Measurements from ENCODE around the gene ABHD15. TPM values are rescaled to one million over a fixed set of nuclear protein-coding genes. Genes with fewer than 3 reads are reported as not detected.

ABHD15 gene
- total RNA-seq, 1 donor from 2014 or later = 13.3 TPM

DNA sequence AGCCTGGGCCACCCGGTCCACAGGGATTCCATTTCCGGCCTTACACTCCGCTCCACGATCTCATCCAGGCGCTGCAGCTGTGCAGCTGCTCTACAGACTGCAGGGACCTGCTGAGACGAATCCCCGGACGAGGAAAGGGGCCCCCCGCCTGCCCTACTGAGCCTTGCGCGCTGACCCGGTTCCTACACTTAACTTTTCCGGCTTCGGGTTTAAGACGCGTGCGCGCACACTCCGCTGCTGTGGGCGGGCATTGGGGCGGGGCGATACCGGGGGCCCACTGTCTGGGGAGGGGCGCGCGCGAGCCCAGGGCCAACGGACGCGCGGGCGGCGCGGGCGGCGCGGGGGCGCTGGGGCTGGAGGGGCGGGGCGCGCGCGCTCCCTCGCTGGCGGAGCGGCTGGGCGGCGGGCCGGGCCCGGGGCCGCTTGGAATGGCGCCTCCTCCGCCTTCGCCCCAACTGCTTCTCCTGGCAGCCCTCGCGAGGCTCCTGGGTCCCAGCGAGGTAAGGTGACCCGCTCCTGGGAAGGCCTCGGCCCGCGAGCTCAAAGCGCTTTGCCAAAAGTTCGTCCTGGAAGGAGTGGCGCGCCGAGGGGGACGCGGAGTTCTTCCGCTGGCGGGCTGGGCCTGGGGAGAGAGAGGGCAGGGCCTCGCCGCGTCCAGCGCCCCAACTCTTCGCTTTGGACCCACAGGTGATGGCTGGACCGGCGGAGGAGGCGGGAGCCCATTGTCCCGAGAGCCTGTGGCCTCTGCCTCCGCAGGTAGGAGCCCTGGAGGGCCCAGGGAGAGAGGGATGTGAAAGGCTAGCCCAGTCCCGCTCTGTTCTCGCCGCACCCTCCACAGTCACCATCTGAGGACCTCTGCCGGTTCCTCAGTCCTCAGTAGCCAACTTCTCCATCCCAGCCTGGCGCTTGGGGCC, 1.8 kb upstream of the ABHD15 start, which contains the start of gene TP53I13:
TSS of gene TP53I13 (plus strand) at position 371 of the 914 bp plus-strand sequence. CDS start at position 429, 58 bp downstream.
- peak; percentile 31 to 93 for TF ChIP-seq POLR2AphosphoS5 (IDR thresholded peaks at IDR 0.05; ENCODE audit: insufficient read depth in 1 of 2, low read depth in 1 of 2)
- no peak for TF ChIP-seq CTCF (IDR thresholded peaks at IDR 0.05)
- TF ChIP-seq POLR2A (IDR thresholded peaks at IDR 0.05) = peak in 1 of 2 donors; percentile 80
- Histone ChIP-seq H3K9me3 (no peaks in the 10 kb centered on the region), H3K27me3 (no peaks in the 10 kb centered on the region), H3K4me3 (peak within 1 kb of the TSS; percentile 71 to 83), H3K27ac (peak within 1 kb of the TSS; percentile 91), H3K36me3 (peaks cover 0 to under 1% of the 10 kb centered on the region in 2 donors), H3K4me1 (peaks cover 54% of the 10 kb centered on the region)
- intact Hi-C loops (cut with DNase I) = no loop called here
- peak; percentile 91 to 95 for DNase-seq (ENCODE audit: extremely low spot score in 2 of 2)

GRCh38 chr17:29567554-29568330, 905 bp upstream of the ABHD15 start:
- H3K36me3 ChIP-seq = no peaks in the 10 kb centered on the region
- TF ChIP-seq POLR2AphosphoS5 (IDR thresholded peaks at IDR 0.05; ENCODE audit: insufficient read depth in 1 of 2, low read depth in 1 of 2) (no peak), POLR2A (IDR thresholded peaks at IDR 0.05) (no peak), CTCF (IDR thresholded peaks at IDR 0.05) (peak in 1 of 3 experiments; percentile 17)
- no peaks in the 10 kb centered on the region for H3K27me3 ChIP-seq
- DNase-seq (ENCODE audit: extremely low spot score in 2 of 2) = peak in 1 of 2 donors; percentile 88
- peak overlapping the region; percentile 91 for H3K27ac ChIP-seq
- peaks cover 48% of the 10 kb centered on the region for H3K4me1 ChIP-seq
- intact Hi-C loops (cut with DNase I) = no loop called here
- H3K9me3 ChIP-seq = no peaks in the 10 kb centered on the region
- H3K4me3 ChIP-seq = peak overlapping the region; percentile 71 to 83

DNA sequence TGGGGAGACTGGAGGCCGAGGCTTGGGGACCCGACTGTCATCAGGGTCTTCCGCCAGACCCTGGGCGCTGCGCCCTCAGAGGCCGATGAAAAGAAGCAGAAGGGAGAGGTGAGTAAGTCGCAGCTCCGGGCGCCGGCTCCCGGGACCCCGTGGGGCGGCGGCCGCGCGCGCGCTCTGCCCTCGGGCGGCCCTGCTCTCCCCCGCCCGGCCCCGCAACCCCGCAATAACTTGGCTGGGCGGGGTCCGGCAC, 392 bp upstream of the ABHD15 start:
- DNase-seq (ENCODE audit: extremely low spot score in 2 of 2) = no peak
- TF ChIP-seq CTCF (IDR thresholded peaks at IDR 0.05) = no peak
- TF ChIP-seq POLR2A (IDR thresholded peaks at IDR 0.05) = no peak
- peak overlapping the region; percentile 71 to 83 for H3K4me3 ChIP-seq
- H3K9me3 ChIP-seq = no peaks in the 10 kb centered on the region
- peaks cover 0 to 2% of the 10 kb centered on the region in 2 donors for H3K36me3 ChIP-seq
- peaks cover 43% of the 10 kb centered on the region for H3K4me1 ChIP-seq
- no peaks in the 10 kb centered on the region for H3K27me3 ChIP-seq
- H3K27ac ChIP-seq = peak overlapping the region; percentile 91
- intact Hi-C loops (cut with DNase I) = no loop called here

- no peaks in the 10 kb centered on the region for H3K9me3 ChIP-seq
- H3K36me3 ChIP-seq = peaks cover 0 to 8% of the 10 kb centered on the region in 2 donors
- peak overlapping the region; percentile 71 to 83 for H3K4me3 ChIP-seq
- H3K4me1 ChIP-seq = peaks cover 32% of the 10 kb centered on the region
- DNase-seq (ENCODE audit: extremely low spot score in 2 of 2) = peak in 1 of 2 donors; percentile 85
- no peaks in the 10 kb centered on the region for H3K27me3 ChIP-seq
- TF ChIP-seq POLR2A (IDR thresholded peaks at IDR 0.05) = no peak
- TF ChIP-seq POLR2AphosphoS5 (IDR thresholded peaks at IDR 0.05; ENCODE audit: insufficient read depth in 1 of 2, low read depth in 1 of 2) = peak in 1 of 2 donors; percentile 31
- intact Hi-C loops (cut with DNase I) = no loop called here
- H3K27ac ChIP-seq = peak overlapping the region; percentile 91
Observed at GRCh38 chr17:29565643-29566472, 979 bp downstream of the ABHD15 start.

DNA sequence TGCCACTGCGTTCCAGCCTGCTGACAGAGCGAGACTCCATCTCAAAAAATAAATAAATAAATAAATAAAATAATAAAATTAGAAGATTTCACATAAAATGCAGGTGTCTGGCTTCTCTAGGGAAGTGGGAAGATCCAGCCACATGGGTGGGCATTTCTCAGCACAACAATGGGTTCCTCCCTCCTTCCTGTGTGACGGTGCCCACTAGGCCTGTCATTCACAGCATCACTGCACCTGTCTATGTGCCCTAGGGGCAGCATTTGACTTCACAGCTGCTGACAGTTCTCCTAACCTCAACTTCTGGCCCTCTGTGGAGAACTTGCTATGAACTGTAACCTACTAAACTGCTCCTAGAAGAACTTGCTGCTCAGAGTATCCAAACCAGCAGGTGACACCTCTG, 3.0 kb downstream of the ABHD15 start:
- Histone ChIP-seq H3K27me3 (no peaks in the 10 kb centered on the region), H3K27ac (no peak overlapping the region), H3K4me1 (peaks cover 11% of the 10 kb centered on the region), H3K36me3 (peaks cover 0 to 8% of the 10 kb centered on the region in 2 donors), H3K9me3 (no peaks in the 10 kb centered on the region), H3K4me3 (no peak overlapping the region)
- no peak for DNase-seq (ENCODE audit: extremely low spot score in 2 of 2)
- intact Hi-C loops (cut with DNase I) = no loop called here
- TF ChIP-seq CTCF (IDR thresholded peaks at IDR 0.05) (no peak), POLR2A (IDR thresholded peaks at IDR 0.05) (no peak), POLR2AphosphoS5 (IDR thresholded peaks at IDR 0.05; ENCODE audit: insufficient read depth in 1 of 2, low read depth in 1 of 2) (no peak)
